ENCODE measurements around the gene ANKEF1. TPM values are rescaled to one million over a fixed set of nuclear protein-coding genes. Genes with fewer than 3 reads are reported as not detected.
A peak's percentile ranks its signal among the peaks of the same experiment; 100 is the strongest.
"Not testable (repeated sequence)": the region's sequence is repeated elsewhere in the genome, so short reads cannot be mapped to it uniquely, and the experiment has no call there.

The ANKEF1 gene
- total RNA-seq (2014; rRNA removed; shearing (Covaris generic)): 4.2 and 4.4 TPM in 2 replicates

- peak; percentile 62 for DNase-seq (ENCODE audit: low spot score)
Observed at GRCh38 chr20:10034717-10035571, at the start of gene ANKEF1. Gene ANKEF1, plus strand, starts transcription at chr20:10034987. Its CDS starts 3,315 bp downstream, at chr20:10038302.

DNA sequence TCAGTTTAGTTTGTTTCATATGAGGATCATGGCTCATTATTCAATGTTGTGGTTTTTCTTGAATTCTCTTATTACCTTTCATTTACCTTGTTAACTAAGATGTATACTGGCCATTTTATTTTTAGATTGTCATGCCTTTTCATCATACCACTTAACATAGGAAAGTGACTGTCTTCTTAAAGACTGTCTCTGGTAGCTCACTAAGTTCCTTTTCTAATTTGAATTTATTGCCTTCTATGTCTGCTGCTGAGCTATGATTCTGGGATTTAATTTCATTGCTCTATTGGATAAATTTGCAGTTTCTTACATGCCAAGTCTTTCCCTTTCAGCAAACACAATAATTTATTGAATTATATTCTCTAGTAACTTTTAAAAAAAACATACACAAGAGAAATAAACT lies 49.5 kb upstream of the ANKEF1 start:
- no peak for DNase-seq (ENCODE audit: low spot score)

DNA sequence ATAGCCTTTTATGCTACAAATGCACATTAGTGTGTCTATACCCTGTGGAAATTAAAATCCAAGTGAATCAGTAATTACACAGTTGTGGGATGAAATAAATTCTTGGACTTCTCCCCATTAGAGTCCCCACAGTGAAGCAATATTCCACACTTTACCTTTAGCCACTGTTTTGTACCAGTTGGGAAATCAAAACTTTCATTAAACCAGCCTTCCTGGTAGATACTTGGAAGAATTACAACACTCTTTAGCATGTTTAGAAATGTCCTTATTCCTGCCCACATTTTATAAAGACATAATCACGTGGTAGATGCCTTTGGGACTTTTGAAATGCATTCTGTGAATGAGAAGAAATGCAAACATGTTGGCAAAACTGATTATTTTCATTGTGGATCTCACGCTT lies 49.0 kb upstream of the ANKEF1 start:
- DNase-seq (ENCODE audit: low spot score): no peak

DNA sequence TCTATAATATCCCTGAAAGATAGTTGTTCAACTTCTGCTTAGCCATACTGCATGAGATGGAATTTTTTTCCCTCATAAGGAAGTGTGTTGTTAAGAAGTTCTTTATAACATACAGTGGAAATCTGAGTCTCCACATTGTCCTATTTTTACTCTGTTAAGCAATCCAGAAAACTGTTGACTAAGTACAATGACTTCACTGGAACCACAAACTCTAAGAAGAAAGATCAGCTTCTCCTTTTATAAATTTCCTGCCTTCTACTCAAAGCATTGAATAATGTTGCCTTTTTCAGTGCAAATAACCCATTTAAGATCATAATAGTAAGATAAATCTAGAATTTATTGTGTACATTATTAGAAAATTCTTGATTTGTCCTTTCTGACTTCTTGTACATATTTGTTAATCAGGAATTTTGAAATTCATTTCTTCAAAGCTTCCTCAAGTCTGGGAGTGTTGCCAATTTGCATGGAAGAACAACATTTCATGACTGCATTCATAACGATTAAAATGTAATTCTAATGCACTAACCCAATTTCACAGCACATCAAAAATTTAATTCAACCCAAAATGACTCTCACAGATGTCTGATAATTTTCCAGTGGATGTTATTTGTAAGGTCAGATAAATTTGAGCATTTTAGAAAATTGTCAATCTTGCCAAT lies 45.6 kb upstream of the ANKEF1 start:
- DNase-seq (ENCODE audit: low spot score): no peak

GRCh38 chr20:9993137-9993536 lies 41.6 kb upstream of the ANKEF1 start:
- no peak for DNase-seq (ENCODE audit: low spot score)

GRCh38 chr20:9994676-9995075 lies 40.1 kb upstream of the ANKEF1 start:
- no peak for DNase-seq (ENCODE audit: low spot score)

GRCh38 chr20:9995510-9996272 lies 39.1 kb upstream of the ANKEF1 start:
- DNase-seq (ENCODE audit: low spot score): no peak

GRCh38 chr20:9996944-9997343 lies 37.8 kb upstream of the ANKEF1 start:
- no peak for DNase-seq (ENCODE audit: low spot score)

GRCh38 chr20:9999645-10000044 lies 35.1 kb upstream of the ANKEF1 start:
- no peak for DNase-seq (ENCODE audit: low spot score)

DNA sequence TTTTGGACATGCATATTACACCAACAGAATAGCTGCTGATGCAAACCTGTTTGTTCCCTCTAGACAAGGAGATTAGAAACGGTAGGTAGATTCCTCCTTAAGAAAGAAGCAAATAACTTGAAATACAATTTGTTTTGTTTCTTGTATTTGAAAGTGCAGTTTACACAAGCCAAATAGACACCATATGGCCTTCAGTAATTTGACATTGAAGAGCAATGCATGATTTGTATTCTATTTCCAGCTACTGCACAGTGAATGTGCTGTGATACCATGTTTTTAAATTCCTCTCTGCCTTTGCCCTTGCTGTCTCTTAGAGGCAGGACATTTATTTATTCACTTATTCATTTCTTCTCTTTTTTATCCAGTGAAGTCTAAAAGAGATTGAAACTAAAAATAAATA lies 31.9 kb upstream of the ANKEF1 start:
- no peak for DNase-seq (ENCODE audit: low spot score)

- DNase-seq (ENCODE audit: low spot score): no peak
Observed at GRCh38 chr20:10004900-10005299, 29.9 kb upstream of the ANKEF1 start.

- DNase-seq (ENCODE audit: low spot score): no peak
Observed at GRCh38 chr20:10005885-10006284, 28.9 kb upstream of the ANKEF1 start.

DNA sequence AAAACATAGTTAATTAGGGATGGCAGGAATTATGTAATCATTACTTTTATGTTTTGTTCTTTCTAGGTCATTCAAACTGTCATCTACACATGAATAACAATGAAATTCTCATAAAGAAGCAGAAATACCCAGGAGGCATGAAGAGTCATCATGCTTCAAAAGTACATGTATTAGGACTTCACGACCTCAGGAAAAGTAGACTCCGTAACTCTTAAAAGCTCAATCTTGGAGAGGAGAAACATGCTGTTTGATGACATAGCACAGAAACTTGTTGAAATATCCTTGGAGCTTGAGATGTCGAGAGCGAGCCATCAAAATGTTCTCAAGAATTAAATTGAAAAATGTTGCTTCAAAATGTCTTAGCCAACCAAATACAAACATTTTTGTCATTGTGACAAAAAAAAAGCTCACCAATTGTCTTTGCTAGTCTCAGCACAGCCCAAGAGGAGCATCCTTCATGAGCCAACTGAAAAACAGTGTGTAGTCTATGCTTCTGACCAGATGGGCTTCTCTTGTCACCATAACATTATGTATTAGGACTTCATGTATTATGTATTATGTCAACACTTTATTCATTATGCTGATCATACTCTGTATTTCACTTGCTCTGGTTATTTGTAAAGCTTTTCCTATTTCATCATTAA lies 28.2 kb upstream of the ANKEF1 start:
- DNase-seq (ENCODE audit: low spot score): no peak

GRCh38 chr20:10007158-10007557 lies 27.6 kb upstream of the ANKEF1 start:
- DNase-seq (ENCODE audit: low spot score): no peak

DNA sequence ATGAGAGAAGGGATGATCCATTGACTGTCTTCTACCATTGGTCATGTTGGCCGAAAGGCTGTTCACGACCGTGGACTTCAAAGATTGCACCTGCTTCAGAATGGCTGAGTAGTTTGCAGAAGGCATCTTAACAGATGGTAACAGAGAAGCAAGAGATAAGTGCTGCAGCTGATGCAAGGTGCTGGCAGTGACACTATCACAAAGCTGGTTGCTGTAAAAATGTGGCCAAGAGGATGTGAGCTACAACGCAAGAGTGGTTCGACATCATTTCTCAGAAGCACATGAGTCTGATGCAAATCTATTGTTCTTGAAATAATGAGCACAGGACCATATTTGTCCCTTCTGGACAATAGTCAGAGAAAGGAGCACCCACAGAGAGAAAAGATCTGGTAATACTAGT lies 27.0 kb upstream of the ANKEF1 start:
- DNase-seq (ENCODE audit: low spot score): no peak

DNA sequence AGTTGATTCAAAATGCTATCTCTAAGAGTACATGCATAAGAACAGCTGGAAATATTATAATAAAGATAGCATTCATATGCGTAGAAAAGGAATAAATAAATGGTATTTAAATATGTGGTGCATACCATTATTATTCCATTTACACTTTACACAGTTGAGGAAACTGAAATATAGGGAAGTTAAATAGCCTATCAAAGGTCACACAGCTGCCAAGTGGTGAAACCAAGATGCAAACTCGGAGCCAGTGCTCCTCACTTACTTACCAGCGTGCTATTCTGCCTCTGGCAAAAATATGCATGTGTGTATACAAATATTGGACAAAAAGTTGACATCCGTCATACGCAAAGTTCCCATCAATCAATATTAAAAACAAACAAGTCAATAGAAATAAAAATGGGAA lies 22.3 kb upstream of the ANKEF1 start:
- no peak for DNase-seq (ENCODE audit: low spot score)

DNA sequence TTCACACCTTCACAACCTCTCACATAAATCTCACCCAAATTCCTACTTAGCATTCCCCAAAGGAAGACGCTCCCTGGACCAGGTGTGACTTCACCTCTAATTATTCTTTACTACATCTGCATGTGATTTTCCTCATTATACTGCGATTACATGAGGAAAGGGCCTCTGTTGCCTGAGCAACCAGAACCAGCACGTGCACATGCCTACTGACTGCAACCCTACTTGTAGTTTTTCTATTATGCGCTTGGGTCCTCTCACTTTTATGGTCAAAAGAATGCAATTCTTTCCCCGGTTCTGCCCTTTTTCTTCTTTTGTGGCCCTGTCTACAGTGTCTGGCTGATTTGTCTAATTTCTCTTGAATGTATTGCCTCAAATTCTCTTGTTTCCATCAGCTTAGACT lies 20.4 kb upstream of the ANKEF1 start:
- no peak for DNase-seq (ENCODE audit: low spot score)

GRCh38 chr20:10020937-10021336 lies 13.8 kb upstream of the ANKEF1 start:
- no peak for DNase-seq (ENCODE audit: low spot score)

GRCh38 chr20:10022625-10023024 lies 12.2 kb upstream of the ANKEF1 start:
- DNase-seq (ENCODE audit: low spot score): no peak

DNA sequence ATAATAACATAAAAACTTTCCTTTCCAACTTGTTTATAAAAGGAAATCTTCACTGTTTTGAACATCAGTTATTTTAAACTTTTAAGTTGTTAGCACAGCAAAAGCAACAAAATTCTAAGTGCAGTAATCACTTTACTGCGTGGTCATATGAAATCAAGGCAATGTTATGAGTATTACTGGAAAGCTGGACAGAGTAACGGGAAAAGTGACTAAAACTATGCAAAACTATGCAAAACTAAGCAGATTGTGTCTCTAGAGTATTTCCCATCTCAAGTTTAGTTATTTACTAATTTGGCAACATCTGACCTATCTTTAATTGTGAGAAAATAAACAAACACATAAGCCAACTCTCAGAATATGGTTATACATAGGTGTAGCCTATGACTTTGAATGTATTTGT lies 10.9 kb upstream of the ANKEF1 start:
- DNase-seq (ENCODE audit: low spot score): no peak

DNA sequence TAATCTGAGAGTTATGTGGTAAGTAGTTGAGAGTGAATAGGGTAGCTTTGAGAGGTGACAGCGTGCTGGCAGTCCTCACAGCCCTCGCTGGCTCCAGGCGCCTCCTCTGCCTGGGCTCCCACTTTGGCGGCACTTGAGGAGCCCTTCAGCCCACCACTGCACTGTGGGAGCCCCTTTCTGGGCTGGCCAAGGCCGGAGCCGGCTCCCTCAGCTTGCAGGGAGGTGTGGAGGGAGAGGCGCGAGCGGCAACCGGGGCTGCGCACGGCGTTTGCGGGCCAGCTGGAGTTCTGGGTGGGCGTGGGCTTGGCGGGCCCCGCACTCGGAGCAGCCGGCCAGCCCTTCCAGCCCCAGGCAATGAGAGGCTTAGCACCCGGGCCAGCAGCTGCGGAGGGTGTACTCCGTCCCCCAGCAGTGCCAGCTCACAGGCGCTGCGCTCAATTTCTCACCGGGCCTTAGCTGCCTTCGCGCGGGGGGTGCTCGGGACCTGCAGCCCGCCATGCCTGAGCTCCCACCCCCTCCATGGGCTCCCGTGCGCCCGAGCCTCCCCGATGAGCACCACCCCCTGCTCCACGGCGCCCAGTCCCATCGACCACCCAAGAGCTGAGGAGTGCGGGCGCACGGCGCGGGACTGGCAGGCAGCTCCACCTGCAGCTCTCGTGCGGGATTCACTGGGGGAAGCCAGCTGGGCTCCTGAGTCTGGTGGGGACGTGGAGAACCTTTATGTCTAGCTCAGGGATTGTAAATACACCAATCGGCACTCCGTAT lies 3.2 kb upstream of the ANKEF1 start:
- not testable (repeated sequence) for DNase-seq (ENCODE audit: low spot score)

All from A172 (cell line).